Measurements from ENCODE around the gene LHB. TPM values are rescaled to one million over a fixed set of nuclear protein-coding genes. Genes with fewer than 3 reads are reported as not detected.

Gene LHB
- total RNA-seq, 1 experiment from 2014 or later, result not detected

- Histone ChIP-seq H3K4ac (ENCODE audit: low read depth, low read length) (no peak overlapping the region), H3K27ac (ENCODE audit: insufficient read length, low read depth, low read length) (no peak overlapping the region), H3K27me3 (ENCODE audit: insufficient read depth, low read length) (no peaks in the 10 kb centered on the region; the same call in 1 of the 2 replicates), H4K5ac (ENCODE audit: insufficient read length, low read depth, low read length) (no peak overlapping the region), H3K23ac (ENCODE audit: insufficient read length, low read depth, low read length) (no peak overlapping the region), H2BK120ac (ENCODE audit: low read depth, low read length, poor library complexity, severe bottlenecking) (no peak overlapping the region), H3K18ac (ENCODE audit: insufficient read length, low read depth, low read length) (no peak overlapping the region), H2AK5ac (ENCODE audit: insufficient read length, low read length) (no peak overlapping the region), H3K79me1 (ENCODE audit: insufficient read depth, low read depth, low read length, poor library complexity, severe bottlenecking) (no peaks in the 10 kb centered on the region), H3K4me2 (ENCODE audit: insufficient read depth, insufficient read length, low read length) (no peak overlapping the region), H3K56ac (ENCODE audit: insufficient read length, low read depth, low read length) (no peak overlapping the region), H4K8ac (replicated peaks; ENCODE audit: insufficient read length, low read depth, low read length) (no peak overlapping the region), H2BK15ac (ENCODE audit: low read depth, low read length) (no peak overlapping the region), H2AFZ (ENCODE audit: low read length) (no peak overlapping the region), H2BK12ac (ENCODE audit: insufficient read length, low read depth, low read length) (no peak overlapping the region), H3K9ac (ENCODE audit: extremely low read depth, insufficient read length, low read length) (no peak overlapping the region), H3K9me3 (ENCODE audit: control insufficient read depth, low read depth, low read length) (no peaks in the 10 kb centered on the region), H3K4me1 (ENCODE audit: insufficient read depth, low read length) (peaks cover 4% of the 10 kb centered on the region; the same call in 1 of the 2 replicates), H2BK20ac (ENCODE audit: low read depth, low read length, poor library complexity, severe bottlenecking) (no peak overlapping the region), H3T11ph (ENCODE audit: low read length) (no peak overlapping the region), H3K23me2 (ENCODE audit: insufficient read length, low read depth, low read length, poor library complexity, severe bottlenecking) (peaks cover 8% of the 10 kb centered on the region), H3K14ac (ENCODE audit: insufficient read depth, low read length) (no peak overlapping the region), H4K20me1 (ENCODE audit: control insufficient read depth, insufficient read depth, insufficient read length) (no peaks in the 10 kb centered on the region), H3K79me2 (ENCODE audit: insufficient read depth, low read length) (no peaks in the 10 kb centered on the region), H4K91ac (ENCODE audit: insufficient read length, low read depth, low read length) (no peak overlapping the region), H2BK5ac (ENCODE audit: insufficient read length, low read length) (no peak overlapping the region)
- Mint-ChIP-seq H3K9me3 (peaks cover 0 to 1% of the 10 kb centered on the region in 2 experiments; a peak in 2 of 5 replicates), H3K27me3 (ENCODE audit: low read depth) (peaks cover 49% of the 10 kb centered on the region), H3K36me3 (ENCODE audit: insufficient read depth in 1 of 3, low read depth in 3 of 3) (peaks cover 0 to 4% (median 1%) of the 10 kb centered on the region in 3 experiments; a peak in 3 of 7 replicates), H3K4me1 (peaks cover 15 to 33% of the 10 kb centered on the region in 2 experiments), H3K4me3 (no peak overlapping the region), H3K27ac (no peak overlapping the region)
- TF ChIP-seq, protein P1, sequence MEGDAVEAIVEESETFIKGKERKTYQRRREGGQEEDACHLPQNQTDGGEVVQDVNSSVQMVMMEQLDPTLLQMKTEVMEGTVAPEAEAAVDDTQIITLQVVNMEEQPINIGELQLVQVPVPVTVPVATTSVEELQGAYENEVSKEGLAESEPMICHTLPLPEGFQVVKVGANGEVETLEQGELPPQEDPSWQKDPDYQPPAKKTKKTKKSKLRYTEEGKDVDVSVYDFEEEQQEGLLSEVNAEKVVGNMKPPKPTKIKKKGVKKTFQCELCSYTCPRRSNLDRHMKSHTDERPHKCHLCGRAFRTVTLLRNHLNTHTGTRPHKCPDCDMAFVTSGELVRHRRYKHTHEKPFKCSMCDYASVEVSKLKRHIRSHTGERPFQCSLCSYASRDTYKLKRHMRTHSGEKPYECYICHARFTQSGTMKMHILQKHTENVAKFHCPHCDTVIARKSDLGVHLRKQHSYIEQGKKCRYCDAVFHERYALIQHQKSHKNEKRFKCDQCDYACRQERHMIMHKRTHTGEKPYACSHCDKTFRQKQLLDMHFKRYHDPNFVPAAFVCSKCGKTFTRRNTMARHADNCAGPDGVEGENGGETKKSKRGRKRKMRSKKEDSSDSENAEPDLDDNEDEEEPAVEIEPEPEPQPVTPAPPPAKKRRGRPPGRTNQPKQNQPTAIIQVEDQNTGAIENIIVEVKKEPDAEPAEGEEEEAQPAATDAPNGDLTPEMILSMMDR (conservative IDR thresholded peaks at IDR 0.05), result no peak
- DNase-seq, result no peak
- WGBS (ENCODE audit: extremely low coverage, insufficient read length, low lambda C conversion rate), result no CpG with 5 or more reads among the region's 9 CpGs
Measured at GRCh38 chr19:49022116-49022515, 5.2 kb upstream of the LHB start.
